ENCODE data around the gene TMEM121. TPM values are rescaled to one million over a fixed set of nuclear protein-coding genes. Genes with fewer than 3 reads are reported as not detected.

Gene TMEM121
- total and polyA plus RNA-seq, 4 donors, result 0.33 to 1.5 (median 0.37) TPM; not detected in 1

- TF ChIP-seq, protein P1, sequence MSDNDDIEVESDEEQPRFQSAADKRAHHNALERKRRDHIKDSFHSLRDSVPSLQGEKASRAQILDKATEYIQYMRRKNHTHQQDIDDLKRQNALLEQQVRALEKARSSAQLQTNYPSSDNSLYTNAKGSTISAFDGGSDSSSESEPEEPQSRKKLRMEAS (IDR thresholded peaks at IDR 0.05), result no peak
- TF ChIP-seq JUND (IDR thresholded peaks at IDR 0.05) (no peak), ATF3 (IDR thresholded peaks at IDR 0.05) (no peak), NR2F2 (IDR thresholded peaks at IDR 0.05) (no peak), FOXA2 (IDR thresholded peaks at IDR 0.05) (no peak), CTCF (IDR thresholded peaks at IDR 0.05; ENCODE audit: low read depth, low read length, missing input control) (no peak), HNF4G (IDR thresholded peaks at IDR 0.05) (no peak), RAD21 (IDR thresholded peaks at IDR 0.05) (no peak)
These were observed 10.6 kb downstream of the TMEM121 start (continued) for GRCh38 chr14:105536691-105537579.

DNA sequence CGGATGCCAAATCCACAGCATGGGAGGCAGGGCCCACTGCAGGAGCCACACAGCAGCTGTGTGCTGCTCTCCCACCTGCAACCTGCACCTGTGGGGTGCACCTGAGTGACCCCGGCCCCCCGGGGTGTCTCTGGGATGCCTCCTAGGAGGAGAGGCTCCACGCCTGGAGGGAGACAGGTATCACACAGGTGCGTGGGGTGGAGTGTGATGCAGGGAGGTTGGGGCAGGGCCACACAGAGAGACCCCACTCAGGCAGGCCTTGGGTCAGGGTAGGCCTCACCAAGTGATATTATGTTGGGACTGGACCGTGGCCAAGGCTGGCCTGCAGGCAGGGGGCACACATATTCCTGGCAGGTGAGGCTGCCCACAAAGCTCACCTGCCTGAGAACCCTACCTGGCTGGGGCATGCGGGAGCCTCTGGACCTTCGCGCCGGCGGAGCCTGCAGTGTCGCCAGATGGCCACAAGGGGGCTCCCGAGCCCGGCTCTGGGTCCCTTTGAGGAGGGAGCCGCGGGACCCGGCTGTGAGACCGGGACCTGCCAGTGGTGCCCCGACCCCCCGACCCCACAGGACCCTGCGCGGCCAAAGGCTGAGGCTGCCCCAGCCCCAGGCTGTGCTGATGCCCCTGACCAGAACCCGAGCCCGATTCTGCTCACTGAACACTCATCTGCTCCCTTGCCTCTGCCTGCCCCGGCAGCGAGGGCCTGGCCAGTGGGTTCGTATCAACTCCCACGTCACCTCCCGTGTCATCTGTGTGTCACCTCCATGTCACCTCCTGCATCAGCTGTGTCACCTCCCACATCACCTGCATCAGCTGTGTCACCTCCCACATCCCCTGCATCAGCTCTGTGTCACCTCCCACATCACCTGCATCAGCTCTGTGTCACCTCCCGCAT lies 11.4 kb downstream of the TMEM121 start:
- Histone ChIP-seq H3K36me3 (ENCODE audit: control insufficient read depth in 4 of 4, insufficient read depth in 3 of 4, low read depth in 1 of 4, low read length in 3 of 4) (no peaks in the 10 kb centered on the region), H3K9me3 (ENCODE audit: control insufficient read depth in 4 of 4, low read length in 3 of 4) (no peaks in the 10 kb centered on the region), H3K27me3 (ENCODE audit: control insufficient read depth in 4 of 4, insufficient read depth in 4 of 4, low read length in 3 of 4) (peaks cover 0 to 4% (median 0%) of the 10 kb centered on the region in 4 donors), H3K4me3 (ENCODE audit: low read depth in 1 of 3, low read length in 3 of 3) (no peak overlapping the region), H3K27ac (ENCODE audit: low read depth in 1 of 2, low read length in 2 of 2) (no peak overlapping the region), H3K9ac (ENCODE audit: low read depth in 1 of 2, low read length in 2 of 2) (no peak overlapping the region), H3K4me1 (ENCODE audit: control insufficient read depth in 4 of 4, insufficient read depth in 4 of 4, low read length in 3 of 4) (no peaks in the 10 kb centered on the region)
- peak; percentile 76 for DNase-seq (ENCODE audit: low spot score)
- 22% methylated on average over 30 of the region's 30 CpGs for WGBS
- peak; percentile 81 for TF ChIP-seq CTCF (IDR thresholded peaks at IDR 0.05; ENCODE audit: low read depth, low read length, missing input control)
- no peak for TF ChIP-seq TAF1 (conservative IDR thresholded peaks at IDR 0.05)
- TF ChIP-seq RAD21 (IDR thresholded peaks at IDR 0.05), result peak in 1 of 2 donors; percentile 60
- TF ChIP-seq REST (IDR thresholded peaks at IDR 0.05), result no peak
- TF ChIP-seq ATF3 (IDR thresholded peaks at IDR 0.05), result no peak
- no peak for TF ChIP-seq JUND (IDR thresholded peaks at IDR 0.05)
- TF ChIP-seq, protein P1 (IDR thresholded peaks at IDR 0.05), result no peak
- TF ChIP-seq FOXA2 (IDR thresholded peaks at IDR 0.05), result no peak
- no peak for TF ChIP-seq RXRA (IDR thresholded peaks at IDR 0.05)
- no peak for TF ChIP-seq SP1 (IDR thresholded peaks at IDR 0.05)
- TF ChIP-seq GABPA (IDR thresholded peaks at IDR 0.05 in 1 of 2, conservative IDR thresholded peaks at IDR 0.05 in 1 of 2), result no peak
- TF ChIP-seq HNF4G (IDR thresholded peaks at IDR 0.05), result no peak
- TF ChIP-seq YY1 (IDR thresholded peaks at IDR 0.05), result no peak
- no peak for TF ChIP-seq EGR1 (IDR thresholded peaks at IDR 0.05; ENCODE audit: low read depth in 2 of 2)
